KMS-11 (cell line): ENCODE data around the gene NOL9.

Experiments
- H2AFZ ChIP-seq: fragments of 200-600 bp; sonication (generic); 2 replicates; pipeline ENCODE4 v1.6.1; 2016; ENCODE audit warnings: antibody characterized with exemption, mixed run types, low read depth
- H3K27ac ChIP-seq: fragments of 200-600 bp; sonication (generic); 2 replicates; pipeline ENCODE4 v1.6.1; 2016; ENCODE audit warnings: mild to moderate bottlenecking, mixed run types
- H3K27me3 ChIP-seq: fragments of 200-600 bp; sonication (generic); 2 replicates; pipeline ENCODE4 v1.6.1; 2017; ENCODE audit warnings: mild to moderate bottlenecking, low read depth, mixed run types, moderate library complexity; ENCODE audit not compliant: insufficient read depth
- H3K36me3 ChIP-seq: fragments of 200-600 bp; sonication (generic); 2 replicates; pipeline ENCODE4 v1.6.1; 2017; ENCODE audit warnings: mild to moderate bottlenecking, mixed run types; ENCODE audit not compliant: insufficient read depth
- H3K4me1 ChIP-seq: fragments of 200-600 bp; sonication (generic); 2 replicates; pipeline ENCODE4 v1.6.1; 2016; ENCODE audit warnings: mild to moderate bottlenecking, low read depth, mixed run types; ENCODE audit not compliant: poor library complexity, severe bottlenecking
- H3K4me2 ChIP-seq: fragments of 200-600 bp; sonication (generic); 2 replicates; pipeline ENCODE4 v1.7.0; 2016; ENCODE audit warnings: mild to moderate bottlenecking, mixed run types
- H3K4me3 ChIP-seq: fragments of 200-600 bp; sonication (generic); IDR thresholded peaks from 2 replicates; pipeline ENCODE4 v1.6.1; 2017; ENCODE audit warnings: low read depth, low read length, mixed read lengths; ENCODE audit not compliant: insufficient read depth
- H3K79me2 ChIP-seq: fragments of 200-600 bp; sonication (generic); 2 replicates; pipeline ENCODE4 v1.6.1; 2016; ENCODE audit warnings: low read depth, mixed run types; ENCODE audit not compliant: insufficient read depth
- H3K9ac ChIP-seq: fragments of 200-600 bp; sonication (generic); 2 replicates; pipeline ENCODE4 v1.6.1; 2016; ENCODE audit warnings: mild to moderate bottlenecking, mixed run types
- H4K20me1 ChIP-seq: fragments of 200-600 bp; sonication (generic); 2 replicates; pipeline ENCODE4 v1.6.1; 2016; ENCODE audit warnings: mild to moderate bottlenecking, mixed run types; ENCODE audit not compliant: insufficient read depth
- TF ChIP-seq, protein P1 (sequence below): fragments of 200-600 bp; sonication (generic); conservative IDR thresholded peaks from 2 replicates; pipeline ENCODE4 v1.6.1; 2017; ENCODE audit warnings: low read depth, mild to moderate bottlenecking, antibody characterized with exemption, low read length, moderate library complexity, mixed read lengths

The NOL9 gene

DNA sequence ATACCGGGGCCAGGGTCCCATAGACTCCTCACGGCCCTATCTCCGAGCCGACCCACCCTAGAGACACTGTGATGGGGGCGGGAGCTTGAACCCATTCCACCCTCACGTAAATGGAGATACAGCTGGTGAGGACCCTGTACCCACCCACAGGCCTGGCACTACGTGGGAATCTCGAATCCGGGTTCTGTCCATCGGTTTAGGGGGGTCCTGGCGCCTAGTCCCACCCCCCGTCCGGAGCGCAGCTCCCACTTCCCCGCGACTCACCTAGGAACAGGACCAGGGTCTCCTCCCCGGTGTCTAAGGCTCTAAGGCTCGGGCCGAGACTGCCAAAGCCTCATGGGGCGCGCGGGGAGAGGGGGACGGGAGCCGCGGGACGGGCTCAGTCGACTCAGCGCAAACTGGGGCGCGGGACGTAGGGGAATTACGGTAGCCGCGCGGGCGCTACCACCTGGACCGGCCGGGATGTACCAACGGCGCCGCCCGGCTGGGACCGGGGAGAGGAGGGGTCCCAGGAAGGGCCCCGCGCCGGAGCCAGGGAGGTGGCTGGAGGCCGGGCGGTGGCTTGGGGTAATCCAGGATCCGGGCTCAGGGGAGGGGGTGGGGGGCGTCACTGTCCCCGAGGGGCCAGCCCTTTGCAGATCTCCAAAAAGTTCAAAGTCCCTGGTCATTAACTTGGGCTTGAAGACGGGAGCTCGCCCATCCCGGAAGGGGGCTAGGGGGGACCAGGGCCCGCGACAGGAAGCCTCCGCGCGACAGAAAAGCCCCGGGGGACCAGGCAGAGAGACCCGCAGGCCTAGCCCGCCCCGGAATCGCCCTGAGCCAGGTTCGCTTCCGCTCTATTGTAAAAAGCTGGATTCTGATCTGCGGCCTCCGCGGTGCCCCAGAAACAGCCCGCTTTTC is 63.9 kb downstream of the NOL9 start:
- Histone ChIP-seq H3K4me1 (peaks cover 10% of the 10 kb centered on the region), H2AFZ (peak overlapping the region; percentile 97), H4K20me1 (no peaks in the 10 kb centered on the region), H3K36me3 (no peaks in the 10 kb centered on the region), H3K27me3 (peaks cover 8% of the 10 kb centered on the region), H3K79me2 (no peaks in the 10 kb centered on the region), H3K9ac (peak overlapping the region; percentile 63; the same call in 1 of the 2 replicates), H3K4me2 (peak overlapping the region; percentile 95), H3K27ac (no peak overlapping the region), H3K4me3 (peak overlapping the region; percentile 81)
- TF ChIP-seq, protein P1, sequence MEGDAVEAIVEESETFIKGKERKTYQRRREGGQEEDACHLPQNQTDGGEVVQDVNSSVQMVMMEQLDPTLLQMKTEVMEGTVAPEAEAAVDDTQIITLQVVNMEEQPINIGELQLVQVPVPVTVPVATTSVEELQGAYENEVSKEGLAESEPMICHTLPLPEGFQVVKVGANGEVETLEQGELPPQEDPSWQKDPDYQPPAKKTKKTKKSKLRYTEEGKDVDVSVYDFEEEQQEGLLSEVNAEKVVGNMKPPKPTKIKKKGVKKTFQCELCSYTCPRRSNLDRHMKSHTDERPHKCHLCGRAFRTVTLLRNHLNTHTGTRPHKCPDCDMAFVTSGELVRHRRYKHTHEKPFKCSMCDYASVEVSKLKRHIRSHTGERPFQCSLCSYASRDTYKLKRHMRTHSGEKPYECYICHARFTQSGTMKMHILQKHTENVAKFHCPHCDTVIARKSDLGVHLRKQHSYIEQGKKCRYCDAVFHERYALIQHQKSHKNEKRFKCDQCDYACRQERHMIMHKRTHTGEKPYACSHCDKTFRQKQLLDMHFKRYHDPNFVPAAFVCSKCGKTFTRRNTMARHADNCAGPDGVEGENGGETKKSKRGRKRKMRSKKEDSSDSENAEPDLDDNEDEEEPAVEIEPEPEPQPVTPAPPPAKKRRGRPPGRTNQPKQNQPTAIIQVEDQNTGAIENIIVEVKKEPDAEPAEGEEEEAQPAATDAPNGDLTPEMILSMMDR, result peak; percentile 40

DNA sequence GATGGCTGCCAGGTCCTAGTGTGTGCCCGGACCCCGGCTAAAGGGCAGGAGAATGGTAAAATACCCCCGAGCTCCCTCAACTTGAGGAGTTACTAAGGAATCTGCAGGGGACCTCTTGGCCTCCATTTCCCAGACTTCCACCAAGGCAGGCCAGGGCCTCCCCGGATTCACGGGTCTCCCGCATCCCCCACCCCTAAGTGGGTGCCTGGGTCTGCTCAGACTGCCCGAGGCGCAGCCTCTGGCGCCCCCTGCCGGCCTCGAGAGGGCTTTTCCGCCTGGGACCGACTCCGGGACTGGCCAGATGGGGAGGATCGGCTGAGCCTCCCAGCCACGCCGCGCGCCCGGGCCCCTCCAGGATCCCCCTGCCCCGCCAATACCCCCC is 64.5 kb downstream of the NOL9 start:
- peak overlapping the region; percentile 63; the same call in 1 of the 2 replicates for H3K9ac ChIP-seq
- H3K4me3 ChIP-seq, result peak overlapping the region; percentile 76
- TF ChIP-seq, protein P1, result peak; percentile 92
- peaks cover 10% of the 10 kb centered on the region for H3K4me1 ChIP-seq
- H3K4me2 ChIP-seq, result peak overlapping the region; percentile 95
- peaks cover 13% of the 10 kb centered on the region for H3K27me3 ChIP-seq
- peak overlapping the region; percentile 97 for H2AFZ ChIP-seq
- H3K36me3 ChIP-seq, result no peaks in the 10 kb centered on the region
- no peaks in the 10 kb centered on the region for H4K20me1 ChIP-seq
- no peak overlapping the region for H3K27ac ChIP-seq
- H3K79me2 ChIP-seq, result no peaks in the 10 kb centered on the region

DNA sequence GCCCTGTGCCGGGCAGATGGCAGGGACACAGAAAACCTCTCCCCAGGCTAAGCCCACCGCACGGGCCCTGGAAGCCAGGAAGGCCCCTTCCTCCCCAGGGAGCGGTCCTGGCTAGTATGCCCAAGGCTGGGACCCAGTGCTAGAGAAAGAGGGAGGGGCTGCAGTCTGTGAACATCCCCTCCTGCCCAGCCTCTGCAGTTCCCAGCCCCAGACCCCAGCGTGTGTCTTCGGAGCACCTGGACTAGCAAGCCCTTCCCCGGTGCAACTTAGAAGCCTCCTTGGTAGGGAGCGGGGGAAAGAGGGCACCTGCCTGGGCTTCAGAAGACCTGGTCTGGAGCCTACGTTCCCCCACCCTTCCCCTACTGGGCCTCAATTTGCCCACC is 64.9 kb downstream of the NOL9 start:
- no peaks in the 10 kb centered on the region for H3K36me3 ChIP-seq
- H3K27ac ChIP-seq, result no peak overlapping the region
- H3K27me3 ChIP-seq, result peaks cover 18% of the 10 kb centered on the region
- no peak overlapping the region for H3K9ac ChIP-seq
- TF ChIP-seq, protein P1, result no peak
- H3K4me3 ChIP-seq, result no peak overlapping the region
- H3K4me1 ChIP-seq, result peaks cover 10% of the 10 kb centered on the region
- no peaks in the 10 kb centered on the region for H4K20me1 ChIP-seq
- H3K4me2 ChIP-seq, result 0 out of 2 replicates have a peak overlapping the region, but pooled peaks have one; percentile 95
- peak overlapping the region; percentile 97; the same call in 1 of the 2 replicates for H2AFZ ChIP-seq
- no peaks in the 10 kb centered on the region for H3K79me2 ChIP-seq

DNA sequence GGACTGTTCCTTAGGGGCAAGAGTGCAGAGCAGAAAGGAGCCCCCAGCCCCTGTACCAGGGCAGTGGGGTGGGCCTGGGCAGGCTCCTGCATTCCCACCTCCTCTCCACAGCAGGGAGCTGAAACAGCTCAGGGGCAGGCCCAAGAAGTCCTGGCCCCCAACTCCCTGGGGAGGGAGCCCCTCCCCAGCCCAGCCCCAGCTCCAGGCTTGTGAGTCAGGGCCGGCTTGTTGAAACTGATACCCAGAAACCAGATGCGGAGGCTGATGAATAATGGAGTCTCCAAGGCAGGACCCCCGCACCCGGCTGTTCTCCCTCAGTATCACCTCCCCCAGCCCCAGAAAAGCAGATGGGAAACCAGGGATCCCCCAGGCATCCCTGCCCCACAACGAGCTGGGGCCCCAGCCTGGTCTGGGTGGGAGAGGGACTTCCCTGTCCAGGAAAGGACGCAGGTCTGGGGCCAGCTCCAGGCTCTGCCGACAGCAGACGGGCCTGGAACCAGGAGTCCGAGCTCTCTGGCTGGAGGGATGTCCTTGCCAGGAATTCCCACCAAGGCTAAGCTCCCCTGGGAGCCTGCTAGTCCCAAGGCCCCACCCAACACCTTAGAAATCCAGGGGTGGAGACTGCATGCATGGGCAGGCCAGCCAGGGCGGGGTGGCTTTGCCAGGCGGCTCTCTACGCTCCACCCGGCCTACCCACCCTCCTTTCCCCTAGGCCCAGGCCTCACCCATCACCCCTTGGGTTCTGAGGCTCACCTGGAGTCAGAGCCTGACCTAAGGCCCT is 65.5 kb downstream of the NOL9 start:
- H3K79me2 ChIP-seq, result no peaks in the 10 kb centered on the region
- H4K20me1 ChIP-seq, result no peaks in the 10 kb centered on the region
- H3K9ac ChIP-seq, result no peak overlapping the region
- no peak overlapping the region for H2AFZ ChIP-seq
- TF ChIP-seq, protein P1, result no peak
- H3K27ac ChIP-seq, result no peak overlapping the region
- no peaks in the 10 kb centered on the region for H3K36me3 ChIP-seq
- no peak overlapping the region for H3K4me2 ChIP-seq
- H3K4me3 ChIP-seq, result no peak overlapping the region
- H3K4me1 ChIP-seq, result peaks cover 10% of the 10 kb centered on the region
- H3K27me3 ChIP-seq, result peaks cover 23% of the 10 kb centered on the region
